Left lobe of liver (tissue), 2 donors: ENCODE measurements around the gene ZNF610. TPM values are rescaled to one million over a fixed set of nuclear protein-coding genes. Genes with fewer than 3 reads are reported as not detected.

Experiments used
- ATAC-seq: fragments of 200-7000 bp; cut with Tn5 transposase; one replicate; pipeline ENCODE4 v1.9.1; 2020; ENCODE audit warnings: mild to moderate bottlenecking, moderate library complexity
- DNase-seq: peaks from one replicate; pipeline ENCODE4 v3.0.0-alpha.2; 2020; ENCODE audit warnings: low spot score
- total RNA-seq: library from RNA; stranded (reverse); gene quantifications from one replicate; pipeline ENCODE4 v1.2.1, GENCODE V29; 2021
- donor health status: DM: no; HTN: no; CAD: no; lungs with moderate emphysema.
- donor health status: DM: no; HTN: yes; CAD: no.

The ZNF610 gene
- total RNA-seq, 1 donor from 2014 or later: not detected

DNA sequence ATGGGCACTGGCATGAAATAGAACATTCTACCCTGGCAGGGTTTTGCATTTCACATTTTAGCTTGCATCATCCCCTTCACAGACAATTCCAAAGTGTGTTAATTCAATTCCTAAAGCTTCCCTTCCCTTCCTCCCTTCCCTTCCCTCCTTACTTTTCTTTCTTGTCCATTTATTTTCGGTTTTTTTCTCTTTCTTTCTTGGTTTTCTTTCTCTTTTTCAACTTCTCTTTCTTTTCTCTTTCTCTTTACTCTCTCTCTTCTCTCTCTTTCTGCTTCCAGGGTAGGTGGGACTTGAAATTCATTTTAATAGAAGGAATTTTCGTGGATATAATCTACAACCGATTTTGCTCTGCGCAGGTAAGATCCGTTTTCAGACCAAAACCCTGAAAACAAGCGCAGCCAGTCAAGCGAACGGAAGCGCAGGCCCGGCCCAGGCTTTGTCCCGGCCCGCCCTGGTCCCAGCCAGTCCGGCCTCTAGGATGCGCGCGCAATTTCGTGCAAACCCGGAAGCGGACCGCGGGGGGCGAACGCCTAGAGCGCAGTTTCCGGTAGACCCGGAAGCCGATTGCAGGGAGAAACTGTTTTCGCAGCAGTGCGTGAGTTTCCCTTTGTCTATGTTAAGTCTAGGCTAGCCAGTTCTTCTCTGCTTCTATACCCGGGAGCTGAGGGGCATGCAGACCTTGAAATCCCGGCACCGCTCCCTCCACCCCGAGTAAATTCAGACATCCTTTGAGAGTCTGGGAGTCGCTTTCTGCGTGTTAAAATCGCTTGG, 61.5 kb downstream of the ZNF610 start, which contains the start of gene ZNF528:
ZNF528 (plus strand) TSS at position 540 of the 771 bp plus-strand sequence. CDS start 4,165 bp downstream, outside the sequence.
- ATAC-seq: peak; percentile 99
- DNase-seq: peak; percentile 92

DNA sequence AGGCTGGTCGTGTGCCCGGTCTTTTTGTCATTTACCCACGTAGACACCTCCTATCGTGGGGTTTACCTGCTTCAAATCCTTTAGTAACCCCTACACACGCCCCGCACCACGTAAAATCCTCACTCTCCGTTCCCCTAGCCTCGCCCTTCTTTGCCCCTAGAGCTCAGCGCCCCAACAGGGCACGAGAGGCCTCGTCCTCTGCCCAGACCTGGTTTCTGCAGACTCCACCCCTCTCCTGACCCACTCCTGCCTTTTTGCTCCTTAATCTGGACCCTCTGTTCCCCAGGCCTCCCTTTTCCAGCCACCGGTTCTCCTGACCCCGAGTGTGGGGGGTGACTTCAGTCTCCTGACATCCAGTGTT, 62.0 kb downstream of the ZNF610 start:
- ATAC-seq (peak; percentile 23), DNase-seq (no peak)

GRCh38 chr19:52410276-52410675, 74.2 kb downstream of the ZNF610 start:
- ATAC-seq: no peak
- DNase-seq: no peak

DNA sequence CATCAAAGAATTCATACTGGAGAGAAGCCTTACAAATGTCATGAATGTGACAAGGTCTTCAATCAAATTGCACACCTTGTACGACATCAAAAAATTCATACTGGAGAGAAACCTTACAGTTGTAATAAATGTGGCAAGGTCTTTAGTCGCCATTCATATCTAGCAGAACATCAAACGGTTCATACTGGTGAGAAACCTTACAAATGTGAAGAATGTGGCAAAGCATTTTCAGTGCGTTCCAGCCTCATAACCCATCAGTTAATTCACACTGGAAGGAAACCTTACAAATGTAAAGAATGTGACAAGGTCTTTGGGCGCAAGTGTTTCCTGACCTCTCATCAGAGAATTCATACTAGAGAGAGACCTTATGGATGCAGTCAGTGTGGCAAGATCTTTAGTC, 79.7 kb downstream of the ZNF610 start:
- DNase-seq (no peak), ATAC-seq (no peak)

Other genes starting within 250 kb of the ZNF610 start
- 5.5 TPM for gene ZNF841, start 240.5 kb upstream of the ZNF610 start, total RNA-seq
- gene ZNF616, start 196.3 kb upstream of the ZNF610 start, total RNA-seq: 3.9 TPM
- gene ZNF836, start 164.6 kb upstream of the ZNF610 start, total RNA-seq: 2.6 TPM
- gene PPP2R1A, start 146.2 kb upstream of the ZNF610 start, total RNA-seq: 68.4 TPM
- 5.5 TPM for gene ZNF766, start 66.7 kb upstream of the ZNF610 start, total RNA-seq
- gene ZNF480, start 39.1 kb upstream of the ZNF610 start, total RNA-seq: 4.6 TPM
- gene ZNF880, start 33.7 kb downstream of the ZNF610 start, total RNA-seq: 0.70 TPM
- 3.8 TPM for gene ZNF528, start 61.6 kb downstream of the ZNF610 start, total RNA-seq
- gene ZNF534, start 92.9 kb downstream of the ZNF610 start, total RNA-seq: not detected
- not detected for gene ZNF578, start 117.3 kb downstream of the ZNF610 start, total RNA-seq
- gene ZNF808, start 191.4 kb downstream of the ZNF610 start, total RNA-seq: 6.2 TPM
- gene ZNF701, start 234.0 kb downstream of the ZNF610 start, total RNA-seq: 4.1 TPM